HCT116 (cell line): ENCODE data around the gene COL9A2. TPM values are rescaled to one million over a fixed set of nuclear protein-coding genes. Genes with fewer than 3 reads are reported as not detected.

Experiments
- ATAC-seq: fragments of 200-7000 bp; cut with Tn5 transposase; 2 replicates; pipeline ENCODE4 v1.9.1; 2020; ENCODE audit warnings: mild to moderate bottlenecking, moderate library complexity
- BruUV-seq: library from RNA; stranded (reverse); fragments of 400-500 nt; replicated peaks from 2 replicates; lab custom pipeline; 2021; lab: Mats Ljungman, UMichigan
- CTCF ChIA-PET: fragments of 300-600 bp; sonication (Branson Sonifier 250); formaldehyde crosslinking; loops from one replicate; lab custom pipeline; 2021; ENCODE audit warnings: antibody characterized with exemption; lab: Charles Lee
- POLR2A ChIA-PET: fragments of 300-600, 350-600 bp; sonication (Branson Sonifier 250); formaldehyde crosslinking; loops from one replicate; lab custom pipeline; 2021; ENCODE audit warnings: antibody characterized with exemption; lab: Charles Lee
- RAD21 ChIA-PET, 2 experiments: fragments of 300-600 bp; sonication (Branson Sonifier 250); formaldehyde crosslinking; loops; one replicate each; lab custom pipeline; 2023; ENCODE audit warnings: low total read pairs in 2 of 2; ENCODE audit not compliant: uncharacterized antibody in 2 of 2, unreplicated experiment in 2 of 2, low non-redundant PET in 1 of 2; lab: Charles Lee
- DNase-seq: peaks from one replicate; pipeline ENCODE4 v3.0.0-alpha.2; 2010; ENCODE audit warnings: low read depth, low spot score
- H2AFZ ChIP-seq: fragments of 200-600 bp; shearing (Covaris generic), sonication (generic); 2 replicates; pipeline ENCODE4 v1.6.1; 2017; ENCODE audit warnings: low read depth, mixed run types, mixed read lengths, antibody characterized with exemption, low read length; ENCODE audit not compliant: poor library complexity, severe bottlenecking
- H3K27ac ChIP-seq: 2 replicates; pipeline ENCODE4 v1.5.1; 2012; ENCODE audit warnings: low read depth, low read length
- H3K27me3 ChIP-seq: fragments of 200-600 bp; sonication (generic); 2 replicates; pipeline ENCODE4 v1.6.1; 2016; ENCODE audit warnings: mixed run types, low read length, mixed read lengths; ENCODE audit not compliant: insufficient read depth
- H3K36me3 ChIP-seq, 2 experiments: fragments of 200-500 bp in 1 of 2; fragments of 200-600 bp in 1 of 2; sonication (Bioruptor generic) in 1 of 2; sonication (generic) in 1 of 2; 2 replicates each; pipeline versions ENCODE4 v1.5.1 to v1.6.1; 2014 to 2016; ENCODE audit warnings: low read length in 2 of 2, inconsistent platforms in 1 of 2, mixed read lengths in 1 of 2, mixed run types in 1 of 2; ENCODE audit not compliant: insufficient read depth in 2 of 2, control insufficient read depth in 1 of 2
- H3K4me1 ChIP-seq, 2 experiments: fragments of 200-600 bp in 1 of 2; sonication (generic) in 1 of 2; 2 replicates each; pipeline versions ENCODE4 v1.5.1 to v1.6.1; 2012 to 2017; ENCODE audit warnings: low read length in 2 of 2, inconsistent platforms in 1 of 2, mild to moderate bottlenecking in 1 of 2, mixed read lengths in 1 of 2, mixed run types in 1 of 2, moderate library complexity in 1 of 2; ENCODE audit not compliant: insufficient read depth in 2 of 2, control insufficient read depth in 1 of 2
- H3K4me2 ChIP-seq: fragments of 200-600 bp; sonication (generic); 2 replicates; pipeline ENCODE4 v1.6.1; 2017; ENCODE audit warnings: mixed run types, low read length, mixed read lengths
- H3K4me3 ChIP-seq, 2 experiments: fragments of 200-600 bp in 1 of 2; sonication (generic) in 1 of 2; replicated peaks in 1 of 2; 2 replicates each; pipeline ENCODE4 v1.5.1; 2011 to 2016; ENCODE audit warnings: low read length in 2 of 2, control low read depth in 1 of 2, low read depth in 1 of 2, mild to moderate bottlenecking in 1 of 2, mixed read lengths in 1 of 2, mixed run types in 1 of 2
- H3K79me2 ChIP-seq: fragments of 200-600 bp; sonication (generic); 2 replicates; pipeline ENCODE4 v1.6.1; 2017; ENCODE audit warnings: mild to moderate bottlenecking, mixed run types, low read length, moderate library complexity, mixed read lengths; ENCODE audit not compliant: insufficient read depth
- H3K9ac ChIP-seq: fragments of 200-600 bp; sonication (generic); 2 replicates; pipeline ENCODE4 v1.6.1; 2016; ENCODE audit warnings: low read length, mixed read lengths
- H3K9me2 ChIP-seq: fragments of 200-600 bp; sonication (generic), shearing (Covaris generic); 2 replicates; pipeline ENCODE4 v1.6.1; 2017; ENCODE audit warnings: mixed run types, mild to moderate bottlenecking, moderate library complexity; ENCODE audit not compliant: insufficient read depth
- H3K9me3 ChIP-seq, 2 experiments: fragments of 200-500 bp in 1 of 2; fragments of 200-600 bp in 1 of 2; sonication (Bioruptor generic) in 1 of 2; sonication (generic) in 1 of 2; 2 replicates each; pipeline ENCODE4 v1.6.1; 2014 to 2017; ENCODE audit warnings: low read length in 2 of 2, mixed read lengths in 2 of 2, inconsistent platforms in 1 of 2, low read depth in 1 of 2, mild to moderate bottlenecking in 1 of 2, mixed run types in 1 of 2, moderate library complexity in 1 of 2; ENCODE audit not compliant: control insufficient read depth in 1 of 2, insufficient read depth in 1 of 2
- H4K20me1 ChIP-seq: fragments of 200-600 bp; sonication (generic), shearing (Covaris generic); 2 replicates; pipeline ENCODE4 v1.6.1; 2017; ENCODE audit warnings: mixed run types, mild to moderate bottlenecking, moderate library complexity; ENCODE audit not compliant: insufficient read depth
- CBX3 ChIP-seq: IDR thresholded peaks from 2 replicates; pipeline ENCODE4 v1.6.1; 2012; ENCODE audit warnings: low read depth
- EGR1 ChIP-seq: IDR thresholded peaks from 2 replicates; pipeline ENCODE4 v1.6.1; 2012; ENCODE audit warnings: low read depth
- ELF1 ChIP-seq: IDR thresholded peaks from 2 replicates; pipeline ENCODE4 v1.6.1; 2012; ENCODE audit warnings: low read depth, borderline replicate concordance
- EZH2 ChIP-seq: fragments of 200-600 bp; sonication (generic); IDR thresholded peaks from 2 replicates; pipeline ENCODE4 v1.6.1; 2017; ENCODE audit warnings: antibody characterized with exemption, mixed run types
- EZH2phosphoT487 ChIP-seq: fragments of 200-600 bp; IDR thresholded peaks from 2 replicates; pipeline ENCODE4 v1.6.1; 2018; ENCODE audit warnings: antibody characterized with exemption, borderline replicate concordance
- FOSL1 ChIP-seq: IDR thresholded peaks from 2 replicates; pipeline ENCODE4 v1.6.1; 2012; ENCODE audit warnings: low read depth
- JUND ChIP-seq: IDR thresholded peaks from 2 replicates; pipeline ENCODE4 v1.6.1; 2012
- MAX ChIP-seq: IDR thresholded peaks from 2 replicates; pipeline ENCODE4 v1.6.1; 2012
- POLR2A ChIP-seq: IDR thresholded peaks from 2 replicates; pipeline ENCODE4 v1.7.0; 2011; ENCODE audit warnings: borderline replicate concordance; ENCODE audit not compliant: insufficient read depth, insufficient read length; ENCODE audit errors: extremely low read depth
- RAD21 ChIP-seq: IDR thresholded peaks from 2 replicates; pipeline ENCODE4 v1.6.1; 2012; ENCODE audit warnings: low read depth, mild to moderate bottlenecking
- REST ChIP-seq: IDR thresholded peaks from 2 replicates; pipeline ENCODE4 v1.6.1; 2012; ENCODE audit warnings: low read depth
- SIN3A ChIP-seq: IDR thresholded peaks from 2 replicates; pipeline ENCODE4 v1.6.1; 2012; ENCODE audit warnings: low read depth
- SP1 ChIP-seq: IDR thresholded peaks from 2 replicates; pipeline ENCODE4 v1.6.1; 2012; ENCODE audit warnings: low read depth
- SRF ChIP-seq: IDR thresholded peaks from 2 replicates; pipeline ENCODE4 v1.6.1; 2012; ENCODE audit warnings: low read depth
- YY1 ChIP-seq: IDR thresholded peaks from 2 replicates; pipeline ENCODE4 v1.6.1; 2011; ENCODE audit warnings: low read length, low read depth, moderate library complexity, mild to moderate bottlenecking; ENCODE audit not compliant: insufficient replicate concordance; ENCODE audit errors: extremely low read depth
- ZBTB33 ChIP-seq: IDR thresholded peaks from 2 replicates; pipeline ENCODE4 v1.6.1; 2011; ENCODE audit warnings: mild to moderate bottlenecking, low read length, moderate library complexity; ENCODE audit not compliant: insufficient replicate concordance; ENCODE audit errors: extremely low read depth
- ZFX ChIP-seq: fragments of 450-650 bp; IDR thresholded peaks from 2 replicates; pipeline ENCODE4 v1.6.1; 2017
- intact Hi-C: fragments of 100-400 bp; cut with micrococcal nuclease; formaldehyde crosslinking; loops from 2 replicates; pipeline ENCODE4 v1.10.0; 2022
- total RNA-seq: library from RNA; stranded (reverse); gene quantifications from one replicate; pipeline ENCODE4 v1.2.1, GENCODE V29; 2021; ENCODE audit not compliant: unreplicated experiment
- TF ChIP-seq, protein P1 (sequence below): IDR thresholded peaks from 2 replicates; pipeline ENCODE4 v1.6.1; 2012
- TF ChIP-seq, protein P2 (sequence below), 3 experiments: fragments of 200-600 bp in 1 of 3; sonication (generic) in 1 of 3; IDR thresholded peaks in 2 of 3; conservative IDR thresholded peaks in 1 of 3; 2 replicates each; pipeline ENCODE4 v1.5.1; 2012 to 2017; ENCODE audit warnings: low read depth in 2 of 3, low read length in 2 of 3, antibody characterized with exemption in 1 of 3, borderline replicate concordance in 1 of 3, control low read depth in 1 of 3, mild to moderate bottlenecking in 1 of 3, mixed read lengths in 1 of 3, mixed run types in 1 of 3, moderate library complexity in 1 of 3; ENCODE audit not compliant: insufficient read depth in 1 of 3

COL9A2 gene
- total RNA-seq, 1 experiment from 2014 or later: 2.4 TPM

DNA sequence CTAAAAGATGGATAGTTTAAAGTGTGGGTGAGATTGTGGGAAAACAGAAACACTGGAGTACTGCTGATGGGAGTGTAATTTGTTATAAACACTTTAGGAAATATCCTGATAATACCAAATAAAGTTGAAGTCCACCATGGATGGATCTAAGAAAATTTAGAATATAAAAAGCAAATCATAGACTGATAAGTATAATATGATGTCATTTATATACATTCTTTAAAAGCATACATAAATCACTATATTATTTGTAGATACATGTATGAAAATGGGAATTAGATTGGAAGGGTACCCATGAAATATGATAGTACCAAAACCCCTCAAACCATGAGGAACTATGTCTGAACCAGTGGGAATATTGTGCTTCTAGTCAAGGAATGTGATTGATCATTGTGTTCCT lies 51.2 kb downstream of the COL9A2 start:
- Histone ChIP-seq H3K4me3 (no peak overlapping the region), H2AFZ (no peak overlapping the region), H4K20me1 (no peaks in the 10 kb centered on the region), H3K27ac (no peak overlapping the region), H3K79me2 (peaks cover 57% of the 10 kb centered on the region), H3K9me3 (no peaks in the 10 kb centered on the region), H3K9me2 (no peaks in the 10 kb centered on the region), H3K36me3 (peaks cover 30 to 35% of the 10 kb centered on the region in 2 experiments; a peak in 3 of 4 replicates), H3K27me3 (no peaks in the 10 kb centered on the region), H3K4me1 (no peaks in the 10 kb centered on the region), H3K4me2 (no peak overlapping the region), H3K9ac (no peak overlapping the region)
- DNase-seq (no peak), ATAC-seq (no peak)
- ChIA-PET POLR2A (no interaction called here), RAD21 (no interaction called here), CTCF (interaction anchor here (1.3 kb wide), 1 partner anchor 49 kb away, joined by 3 read pairs; no protein-coding TSS in a partner anchor)
- intact Hi-C loops: no loop called here
- TF ChIP-seq SP1 (no peak), REST (no peak), JUND (no peak), CBX3 (no peak), ELF1 (no peak), RAD21 (no peak), SIN3A (no peak), SRF (no peak), EZH2phosphoT487 (no peak), EGR1 (no peak), FOSL1 (no peak), ZFX (no peak), YY1 (no peak), EZH2 (no peak), MAX (no peak), POLR2A (no peak), ZBTB33 (no peak)
- TF ChIP-seq, protein P1, sequence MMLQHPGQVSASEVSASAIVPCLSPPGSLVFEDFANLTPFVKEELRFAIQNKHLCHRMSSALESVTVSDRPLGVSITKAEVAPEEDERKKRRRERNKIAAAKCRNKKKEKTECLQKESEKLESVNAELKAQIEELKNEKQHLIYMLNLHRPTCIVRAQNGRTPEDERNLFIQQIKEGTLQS: no peak
- TF ChIP-seq, protein P2, sequence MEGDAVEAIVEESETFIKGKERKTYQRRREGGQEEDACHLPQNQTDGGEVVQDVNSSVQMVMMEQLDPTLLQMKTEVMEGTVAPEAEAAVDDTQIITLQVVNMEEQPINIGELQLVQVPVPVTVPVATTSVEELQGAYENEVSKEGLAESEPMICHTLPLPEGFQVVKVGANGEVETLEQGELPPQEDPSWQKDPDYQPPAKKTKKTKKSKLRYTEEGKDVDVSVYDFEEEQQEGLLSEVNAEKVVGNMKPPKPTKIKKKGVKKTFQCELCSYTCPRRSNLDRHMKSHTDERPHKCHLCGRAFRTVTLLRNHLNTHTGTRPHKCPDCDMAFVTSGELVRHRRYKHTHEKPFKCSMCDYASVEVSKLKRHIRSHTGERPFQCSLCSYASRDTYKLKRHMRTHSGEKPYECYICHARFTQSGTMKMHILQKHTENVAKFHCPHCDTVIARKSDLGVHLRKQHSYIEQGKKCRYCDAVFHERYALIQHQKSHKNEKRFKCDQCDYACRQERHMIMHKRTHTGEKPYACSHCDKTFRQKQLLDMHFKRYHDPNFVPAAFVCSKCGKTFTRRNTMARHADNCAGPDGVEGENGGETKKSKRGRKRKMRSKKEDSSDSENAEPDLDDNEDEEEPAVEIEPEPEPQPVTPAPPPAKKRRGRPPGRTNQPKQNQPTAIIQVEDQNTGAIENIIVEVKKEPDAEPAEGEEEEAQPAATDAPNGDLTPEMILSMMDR (IDR thresholded peaks at IDR 0.05 in 2 of 3, conservative IDR thresholded peaks at IDR 0.05 in 1 of 3; ENCODE audit: borderline replicate concordance in 1 of 3, insufficient read depth in 1 of 3, low read depth in 2 of 3, low read length in 2 of 3): no peak
- no TSS peak for BruUV-seq
